ENCODE measurements around the gene PTPRZ1.

PTPRZ1 gene

GRCh38 chr7:121916211-121916610, 43.2 kb downstream of the PTPRZ1 start:
- ChIA-PET POLR2A (no interaction called here), CTCF (interaction anchor here (0.7 kb wide), 1 partner anchor 1125 kb away, joined by 3 read pairs; no protein-coding TSS in a partner anchor)
- TF ChIP-seq TCF7L2 (IDR thresholded peaks at IDR 0.05; ENCODE audit: borderline replicate concordance, low read depth, low read length) (no peak), ZNF692 (tag by site-specific recombination; IDR thresholded peaks at IDR 0.05) (no peak), ZSCAN5A (tag by site-specific recombination; IDR thresholded peaks at IDR 0.05) (no peak), OVOL3 (tag by site-specific recombination; IDR thresholded peaks at IDR 0.05) (no peak), ZNF704 (tag by site-specific recombination; IDR thresholded peaks at IDR 0.05) (no peak), ZNF580 (tag by site-specific recombination; IDR thresholded peaks at IDR 0.05) (no peak), ZBTB20 (tag by site-specific recombination; IDR thresholded peaks at IDR 0.05) (no peak), ZNF223 (tag by site-specific recombination; IDR thresholded peaks at IDR 0.05) (no peak), ZNF501 (tag by site-specific recombination; IDR thresholded peaks at IDR 0.05) (no peak), YY2 (tag by site-specific recombination; IDR thresholded peaks at IDR 0.05) (no peak), ZNF266 (tag by site-specific recombination; IDR thresholded peaks at IDR 0.05; ENCODE audit: low read depth) (no peak), REPIN1 (tag by site-specific recombination; IDR thresholded peaks at IDR 0.05; ENCODE audit: low read depth) (no peak), EGR2 (tag by site-specific recombination; IDR thresholded peaks at IDR 0.05; ENCODE audit: low read depth) (no peak), ZEB2 (tag by site-specific recombination; IDR thresholded peaks at IDR 0.05) (no peak), SALL2 (tag by site-specific recombination; IDR thresholded peaks at IDR 0.05; ENCODE audit: borderline replicate concordance) (no peak), MZF1 (tag by site-specific recombination; IDR thresholded peaks at IDR 0.05; ENCODE audit: borderline replicate concordance) (no peak), ZNF114 (tag by site-specific recombination; IDR thresholded peaks at IDR 0.05) (no peak), ZNF585B (tag by site-specific recombination; IDR thresholded peaks at IDR 0.05) (no peak)

GRCh38 chr7:121919986-121920385, 47.0 kb downstream of the PTPRZ1 start:
- ChIA-PET CTCF (no interaction called here), POLR2A (no interaction called here)
- no peaks in the 10 kb centered on the region for H3K4me1 ChIP-seq (ENCODE audit: control insufficient read depth, insufficient read depth, low read length)
- no peak overlapping the region for H3K4me3 ChIP-seq (ENCODE audit: low read depth, low read length)
- H3K36me3 ChIP-seq (ENCODE audit: control insufficient read depth in 2 of 2, insufficient read depth in 1 of 2, low read length in 2 of 2), result no peaks in the 10 kb centered on the region
- TF ChIP-seq ZBTB48 (tag by site-specific recombination; IDR thresholded peaks at IDR 0.05), result no peak
- TF ChIP-seq GLIS1 (tag by site-specific recombination; IDR thresholded peaks at IDR 0.05), result no peak
- no peak for TF ChIP-seq SCRT1 (tag by site-specific recombination; IDR thresholded peaks at IDR 0.05; ENCODE audit: borderline replicate concordance)
- no peak for TF ChIP-seq ZSCAN30 (tag by site-specific recombination; IDR thresholded peaks at IDR 0.05)
- TF ChIP-seq ZBTB21 (tag by site-specific recombination; IDR thresholded peaks at IDR 0.05), result no peak
- no peak for TF ChIP-seq MZF1 (tag by site-specific recombination; IDR thresholded peaks at IDR 0.05; ENCODE audit: borderline replicate concordance)
- TF ChIP-seq ZNF530 (tag by site-specific recombination; IDR thresholded peaks at IDR 0.05; ENCODE audit: low read depth), result no peak
- no peak for TF ChIP-seq ZNF423 (tag by site-specific recombination; IDR thresholded peaks at IDR 0.05)
- H3K27ac ChIP-seq (ENCODE audit: extremely low read depth, low read depth, low read length), result no peak overlapping the region
- no peaks in the 10 kb centered on the region for H3K9me3 ChIP-seq (ENCODE audit: control insufficient read depth, insufficient read depth, low read depth, low read length)

More at GRCh38 chr7:121916211-121916610, 43.2 kb downstream of the PTPRZ1 start:
- Histone ChIP-seq H3K9me3 (ENCODE audit: control insufficient read depth, insufficient read depth, low read depth, low read length) (no peaks in the 10 kb centered on the region), H3K4me1 (ENCODE audit: control insufficient read depth, insufficient read depth, low read length) (no peaks in the 10 kb centered on the region), H3K27ac (ENCODE audit: extremely low read depth, low read depth, low read length) (no peak overlapping the region), H3K4me3 (ENCODE audit: low read depth, low read length) (no peak overlapping the region), H3K36me3 (ENCODE audit: control insufficient read depth in 2 of 2, insufficient read depth in 1 of 2, low read length in 2 of 2) (no peaks in the 10 kb centered on the region)
